Cardiac muscle cell (in vitro differentiated cells and primary cell): Measurements from ENCODE around the gene MYH15. TPM values are rescaled to one million over a fixed set of nuclear protein-coding genes. Genes with fewer than 3 reads are reported as not detected.

Experiments
- DNase-seq, 2 donors: peaks; one replicate each; pipeline versions ENCODE4 v3.0.0 to v3.0.0-alpha.2; 2010 to 2017; ENCODE audit warnings: low read depth in 1 of 2, low spot score in 1 of 2
- H3K27ac ChIP-seq: fragments of 200-600 bp; sonication (generic); 2 replicates; pipeline ENCODE4 v1.5.1; 2016
- H3K27me3 ChIP-seq: fragments of 200-600 bp; sonication (generic); 2 replicates; pipeline ENCODE4 v1.6.0; 2016; ENCODE audit warnings: control low read depth
- H3K36me3 ChIP-seq: fragments of 200-600 bp; sonication (generic); 2 replicates; pipeline ENCODE4 v1.5.1; 2016; ENCODE audit warnings: control low read depth
- H3K4me1 ChIP-seq: fragments of 200-600 bp; sonication (generic); 2 replicates; pipeline ENCODE4 v1.8.1; 2017; ENCODE audit warnings: low read depth, mild to moderate bottlenecking, mixed run types
- H3K4me3 ChIP-seq: fragments of 200-600 bp; sonication (generic); 2 replicates; pipeline ENCODE4 v1.5.1; 2016; ENCODE audit warnings: mild to moderate bottlenecking
- H3K9me3 ChIP-seq: fragments of 200-600 bp; sonication (generic); 2 replicates; pipeline ENCODE4 v1.5.1; 2017; ENCODE audit warnings: low read depth, mild to moderate bottlenecking, control low read depth
- CTCF ChIP-seq: IDR thresholded peaks from 2 replicates; pipeline ENCODE4 v1.5.1; 2012; ENCODE audit warnings: low read depth, mild to moderate bottlenecking, low read length
- polyA plus RNA-seq: library from polyadenylated mRNA; unstranded; fragments of >200 nt; fragmentation: Nextera tagmentation; extraction: Ambion mirVana; gene quantifications from 2 replicates; pipeline ENCODE4 v1.2.1, GENCODE V29; 2016
- total RNA-seq: library from RNA; depleted of rRNA; stranded (reverse); fragments of >200 nt; gene quantifications from 2 replicates; pipeline ENCODE4 v1.2.3, GENCODE V29; 2016

MYH15 gene
- total and polyA plus RNA-seq, 2 experiments from 2014 or later = 0.24 to 0.55 TPM

DNA sequence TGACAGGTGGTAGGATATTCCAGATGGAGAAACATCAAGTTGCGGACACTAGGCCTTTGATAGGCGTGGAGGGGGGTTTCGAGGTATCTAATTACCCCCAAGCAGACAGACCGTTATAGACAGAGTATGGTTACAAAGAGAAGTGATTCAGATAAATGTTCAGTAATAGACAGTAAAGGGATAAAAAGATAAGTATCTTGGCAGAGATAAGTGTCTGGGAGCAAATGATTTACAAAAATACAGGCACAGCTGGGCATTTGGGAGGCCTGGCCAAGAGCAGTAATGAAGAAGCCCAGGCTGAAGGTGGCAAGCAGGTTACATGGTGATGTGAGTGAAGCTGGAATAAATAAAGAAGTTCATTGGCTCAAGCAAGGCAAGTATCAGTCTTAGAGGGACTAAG is 659 bp upstream of the MYH15 start:
- peaks cover 5% of the 10 kb centered on the region for H3K4me1 ChIP-seq
- H3K27ac ChIP-seq = no peak overlapping the region
- no peaks in the 10 kb centered on the region for H3K9me3 ChIP-seq
- no peak overlapping the region for H3K4me3 ChIP-seq
- no peaks in the 10 kb centered on the region for H3K27me3 ChIP-seq
- no peak for TF ChIP-seq CTCF
- DNase-seq = no peak
- no peaks in the 10 kb centered on the region for H3K36me3 ChIP-seq

GRCh38 chr3:108509871-108510270 is 525 bp downstream of the MYH15 start:
- H3K36me3 ChIP-seq = no peaks in the 10 kb centered on the region
- peaks cover 5% of the 10 kb centered on the region for H3K4me1 ChIP-seq
- no peak overlapping the region for H3K27ac ChIP-seq
- H3K27me3 ChIP-seq = no peaks in the 10 kb centered on the region
- no peaks in the 10 kb centered on the region for H3K9me3 ChIP-seq
- peak in 1 of 2 donors; percentile 21 for DNase-seq
- no peak for TF ChIP-seq CTCF
- no peak overlapping the region for H3K4me3 ChIP-seq

DNA sequence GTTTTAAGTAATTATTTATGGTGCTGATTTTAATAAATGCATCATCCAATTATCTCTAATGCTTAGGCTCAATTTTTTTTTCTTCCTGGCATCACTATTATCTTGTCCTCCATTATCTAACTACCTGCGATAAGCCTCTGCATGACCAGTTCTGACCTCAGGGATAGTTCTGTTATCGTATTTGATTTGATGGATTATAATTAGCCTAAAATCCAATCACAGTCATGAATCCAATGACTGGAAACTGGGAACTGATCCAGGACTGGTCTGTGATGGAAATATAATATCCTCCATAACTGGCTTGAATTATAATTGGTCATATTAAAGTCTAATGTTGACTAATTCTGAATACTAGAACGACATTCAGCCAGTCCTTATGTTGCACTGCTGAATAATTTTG is 1.1 kb downstream of the MYH15 start:
- no peak for TF ChIP-seq CTCF
- no peaks in the 10 kb centered on the region for H3K36me3 ChIP-seq
- no peak for DNase-seq

GRCh38 chr3:108507902-108508301 is 2.5 kb downstream of the MYH15 start:
- H3K9me3 ChIP-seq = no peaks in the 10 kb centered on the region
- no peak for TF ChIP-seq CTCF

More for the DNA sequence above, 1.1 kb downstream of the MYH15 start:
- peaks cover 5% of the 10 kb centered on the region for H3K4me1 ChIP-seq
- no peak overlapping the region for H3K4me3 ChIP-seq
- H3K9me3 ChIP-seq = no peaks in the 10 kb centered on the region
- H3K27ac ChIP-seq = no peak overlapping the region
- H3K27me3 ChIP-seq = no peaks in the 10 kb centered on the region

DNA sequence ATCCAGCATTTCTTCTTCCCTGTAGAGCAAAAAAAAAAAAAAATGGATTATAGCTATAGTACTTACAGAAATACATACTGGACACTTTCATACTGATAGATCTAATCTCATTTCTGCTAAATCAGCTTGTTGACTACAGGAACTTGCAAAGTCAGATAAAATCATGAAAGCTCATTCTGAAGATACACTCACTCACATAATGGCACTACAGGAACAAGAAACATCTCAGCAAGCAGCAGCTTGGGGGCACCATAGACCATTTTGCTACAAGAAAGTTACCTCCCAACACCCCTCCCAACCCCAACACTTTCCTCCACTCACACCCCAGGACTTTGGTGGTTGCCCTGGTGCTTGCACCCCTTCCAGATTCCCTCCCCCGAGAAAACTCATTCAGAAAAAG is 4.6 kb downstream of the MYH15 start:
- DNase-seq = no peak
- TF ChIP-seq CTCF = no peak
- Histone ChIP-seq H3K4me1 (peaks cover 5% of the 10 kb centered on the region), H3K36me3 (no peaks in the 10 kb centered on the region), H3K27me3 (no peaks in the 10 kb centered on the region), H3K4me3 (no peak overlapping the region), H3K27ac (no peak overlapping the region), H3K9me3 (no peaks in the 10 kb centered on the region)

More at GRCh38 chr3:108507902-108508301, 2.5 kb downstream of the MYH15 start:
- no peaks in the 10 kb centered on the region for H3K27me3 ChIP-seq
- H3K27ac ChIP-seq = no peak overlapping the region
- H3K4me1 ChIP-seq = peaks cover 5% of the 10 kb centered on the region
- H3K36me3 ChIP-seq = no peaks in the 10 kb centered on the region
- DNase-seq = no peak
- H3K4me3 ChIP-seq = no peak overlapping the region

DNA sequence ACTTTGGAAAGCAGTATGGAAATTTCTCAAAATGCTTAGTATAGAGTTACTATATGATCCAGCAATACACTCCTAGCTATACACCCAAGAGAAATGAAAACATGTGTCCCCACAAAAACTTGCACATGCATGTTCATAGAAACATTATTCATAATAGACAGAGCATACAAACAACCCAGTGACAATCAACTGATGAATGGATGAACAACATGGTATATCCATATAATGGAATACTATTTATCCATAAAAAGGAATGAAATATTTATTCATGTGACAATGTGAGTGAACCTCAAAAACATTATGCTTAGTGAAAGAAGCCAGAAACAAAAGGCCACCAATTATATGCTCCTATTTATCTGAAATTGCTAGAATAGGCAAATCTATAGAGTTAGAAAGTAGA is 6.7 kb downstream of the MYH15 start:
- Histone ChIP-seq H3K36me3 (no peaks in the 10 kb centered on the region), H3K27me3 (no peaks in the 10 kb centered on the region), H3K9me3 (no peaks in the 10 kb centered on the region), H3K4me1 (no peaks in the 10 kb centered on the region), H3K27ac (no peak overlapping the region), H3K4me3 (no peak overlapping the region)
- no peak for TF ChIP-seq CTCF
- no peak for DNase-seq
